Dermis microvascular lymphatic vessel endothelial cell (primary cell): ENCODE measurements around the gene MALRD1. TPM values are rescaled to one million over a fixed set of nuclear protein-coding genes. Genes with fewer than 3 reads are reported as not detected.
"Not testable (repeated sequence)": the region's sequence is repeated elsewhere in the genome, so short reads cannot be mapped to it uniquely, and the experiment has no call there.

Experiments
- DNase-seq, 2 donors: peaks; one replicate each; pipeline versions ENCODE4 v3.0.0 to v3.0.0-alpha.2; 2010; ENCODE audit warnings: low read depth in 2 of 2
- total RNA-seq: library from RNA; depleted of rRNA; stranded (reverse); fragments of >200 nt; gene quantifications from 2 replicates; pipeline ENCODE4 v1.2.1, GENCODE V29; 2014

Gene MALRD1
- total RNA-seq, 1 donor from 2014 or later, result not detected

DNA sequence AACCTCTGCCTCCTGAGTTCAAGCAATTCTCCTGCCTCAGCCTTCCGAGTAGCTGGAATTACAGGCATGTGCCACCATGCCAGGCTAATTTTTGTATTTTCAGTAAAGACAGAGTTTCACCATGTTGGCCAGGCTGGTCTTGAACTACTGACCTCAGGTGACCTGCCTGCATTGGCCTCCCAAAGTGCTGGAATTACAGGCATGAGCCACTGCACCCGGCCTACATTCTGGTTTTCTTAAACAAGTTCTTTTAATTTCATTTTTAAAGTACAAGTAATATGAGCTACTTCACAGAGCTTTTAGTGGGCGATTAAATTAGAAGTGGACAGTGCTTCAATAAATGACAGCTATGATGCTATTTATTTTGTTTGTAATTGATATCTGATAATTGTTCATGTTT is 721.2 kb downstream of the MALRD1 start:
- DNase-seq, result not testable (repeated sequence)

DNA sequence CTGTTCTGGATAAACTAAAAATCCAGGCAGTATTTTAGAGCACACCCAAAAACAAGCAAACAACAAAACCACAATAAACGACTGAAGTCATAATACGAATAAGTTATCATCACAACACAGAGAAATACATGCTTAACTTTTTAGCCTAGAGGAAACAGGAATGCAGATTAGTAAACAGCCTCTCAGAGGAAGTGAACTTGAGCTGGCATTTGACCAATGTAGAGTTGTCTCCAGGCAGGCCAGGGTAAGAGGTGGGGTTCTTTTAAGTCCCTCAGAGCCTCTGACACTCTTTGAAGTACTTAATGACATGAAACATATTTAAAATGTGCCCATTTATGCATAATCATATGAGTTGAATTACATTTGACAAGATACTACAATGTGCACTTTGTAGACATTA is 724.4 kb downstream of the MALRD1 start:
- no peak for DNase-seq

DNA sequence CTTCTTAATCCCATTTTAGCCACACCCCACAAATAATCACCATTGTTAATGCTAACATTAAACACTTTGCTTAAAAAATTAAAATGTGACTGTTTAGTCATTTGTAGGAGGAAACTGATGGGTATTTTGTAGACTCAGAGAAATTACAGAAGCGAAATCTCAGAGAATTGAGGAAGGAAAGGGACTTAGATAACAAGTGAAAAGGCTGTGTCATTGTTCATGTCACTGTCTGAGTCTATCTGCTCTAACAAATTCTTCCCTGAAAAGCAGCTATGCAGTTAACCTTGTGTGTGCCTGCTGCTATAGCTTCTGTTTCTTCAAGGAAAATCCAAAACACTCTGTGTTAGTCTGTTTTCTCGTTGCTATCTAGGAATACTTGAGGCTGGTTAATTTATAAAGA is 726.7 kb downstream of the MALRD1 start:
- no peak for DNase-seq

DNA sequence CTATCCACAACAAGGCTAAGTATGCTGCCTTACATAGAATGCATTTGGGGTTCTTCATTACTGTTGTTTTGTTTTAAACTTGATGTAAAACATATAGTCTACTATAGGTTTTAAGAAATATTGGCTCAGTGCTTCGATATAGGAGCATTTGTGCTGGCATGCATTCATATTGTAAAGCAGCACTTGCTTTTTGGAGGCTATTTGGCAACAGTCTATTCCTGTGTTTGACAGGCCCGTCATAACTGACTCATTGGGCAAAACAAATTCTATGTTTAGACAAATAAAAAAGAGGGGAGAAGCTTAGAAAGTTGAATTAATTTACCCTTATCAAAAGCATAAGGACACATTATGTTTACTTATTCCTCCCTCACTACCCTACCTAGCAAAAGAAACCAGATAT is 729.2 kb downstream of the MALRD1 start:
- DNase-seq, result no peak

DNA sequence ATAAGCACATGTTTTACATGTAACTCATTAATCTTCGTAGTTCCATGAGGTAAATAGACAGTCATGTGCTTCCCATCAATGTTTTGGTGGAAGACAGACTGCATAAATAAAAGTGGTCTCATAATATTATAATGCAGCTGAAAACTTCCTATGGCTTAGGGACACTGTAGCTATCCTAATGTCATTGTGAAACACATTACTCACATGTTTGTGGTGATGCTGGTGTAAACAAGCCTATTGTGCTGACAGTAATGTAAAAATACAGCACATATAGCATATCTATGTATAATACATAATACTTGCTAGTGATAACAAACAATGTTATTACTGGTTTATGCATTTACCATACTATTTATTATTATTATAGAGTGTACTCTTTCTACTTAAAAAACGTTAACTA is 730.4 kb downstream of the MALRD1 start:
- no peak for DNase-seq

DNA sequence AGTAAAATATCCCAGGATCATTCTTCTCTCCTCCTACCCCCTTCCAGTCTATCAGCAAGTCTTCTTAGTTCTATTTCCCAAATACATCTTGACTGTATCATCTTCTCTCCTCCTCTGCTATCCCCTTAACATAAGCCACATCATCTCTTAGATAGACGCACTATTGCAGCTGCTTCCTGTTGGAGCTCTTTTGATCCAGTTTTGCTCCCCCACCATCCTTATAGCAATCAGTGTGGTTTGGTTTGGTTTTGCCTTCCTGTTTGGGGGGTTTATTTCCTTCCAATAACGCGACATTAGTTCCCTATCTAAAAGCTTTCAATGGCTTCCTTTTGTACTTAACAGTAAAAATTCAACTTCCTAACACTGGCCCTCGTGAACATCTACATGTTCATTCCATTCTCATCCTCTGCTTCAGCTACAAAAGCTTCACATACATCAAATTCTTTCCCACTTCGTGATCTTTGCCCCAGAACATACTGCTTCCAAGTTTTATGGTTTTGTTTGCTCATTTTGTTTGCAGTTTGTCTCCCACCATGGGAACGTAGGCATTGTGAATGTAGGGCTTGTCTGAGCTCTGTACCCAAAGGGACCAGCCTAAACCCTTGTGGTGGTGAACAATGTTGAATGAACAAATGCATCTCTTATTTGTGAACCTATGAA is 734.0 kb downstream of the MALRD1 start:
- DNase-seq, result no peak

DNA sequence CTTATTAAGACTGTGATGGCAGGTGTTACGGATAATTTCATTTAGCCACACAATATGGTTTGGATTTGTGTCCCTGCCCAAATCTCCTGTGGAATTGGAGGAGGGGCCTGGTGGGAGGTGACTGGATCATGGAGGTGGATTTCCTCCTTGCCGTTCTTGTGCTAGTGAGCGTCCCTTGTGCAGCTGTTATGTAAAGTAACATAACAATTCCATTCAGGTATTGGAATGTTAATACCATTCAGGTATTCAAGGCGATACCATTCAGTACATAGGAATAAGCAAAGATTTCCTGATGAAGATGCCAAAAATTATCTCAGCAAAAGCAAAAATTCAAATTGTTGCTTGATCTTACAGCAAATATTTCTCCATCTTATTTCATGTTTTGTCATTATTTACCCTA is 735.1 kb downstream of the MALRD1 start:
- DNase-seq, result no peak
